ENCODE data around the gene USH1G. TPM values are rescaled to one million over a fixed set of nuclear protein-coding genes. Genes with fewer than 3 reads are reported as not detected.

USH1G gene
- total RNA-seq, 1 donor from 2014 or later = 0.41 TPM

DNA sequence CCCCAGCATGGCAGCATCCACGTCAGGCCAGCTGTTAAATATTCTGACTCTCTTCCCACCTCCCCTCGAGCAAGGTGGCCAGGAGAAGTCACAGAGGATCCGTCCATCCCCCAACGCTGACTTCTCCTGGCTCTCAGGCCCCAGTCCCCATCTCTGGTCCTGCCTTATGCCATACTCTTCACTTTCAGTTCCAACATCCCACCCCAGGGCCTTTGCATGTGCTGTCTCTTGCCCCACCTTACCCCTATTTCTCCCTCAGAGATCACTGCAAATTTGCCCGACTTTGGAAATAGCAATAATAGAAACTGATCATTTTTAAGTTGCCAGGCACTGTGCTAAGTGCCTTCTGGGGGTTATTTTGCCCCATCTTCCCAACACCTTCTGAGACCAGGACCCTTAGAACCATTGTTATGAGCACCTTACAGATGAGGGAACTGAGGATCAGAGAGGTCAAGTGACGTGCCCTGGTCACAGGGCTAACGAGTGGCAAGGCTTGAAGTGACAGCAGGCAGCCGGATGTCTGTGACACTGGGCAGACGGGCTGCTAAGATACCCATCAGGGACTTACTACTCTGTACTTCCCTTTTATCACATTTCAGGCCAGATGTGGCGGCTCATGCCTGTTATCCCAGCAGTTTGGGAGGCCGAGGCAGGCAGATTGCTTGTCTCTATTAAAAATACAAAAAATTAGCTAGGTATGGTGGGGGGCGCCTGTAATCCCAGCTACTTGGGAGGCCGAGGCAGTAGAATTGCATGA, 31.8 kb upstream of the USH1G start:
- FAIRE-seq (no peak), DNase-seq (ENCODE audit: low spot score in 2 of 2) (no peak)

DNA sequence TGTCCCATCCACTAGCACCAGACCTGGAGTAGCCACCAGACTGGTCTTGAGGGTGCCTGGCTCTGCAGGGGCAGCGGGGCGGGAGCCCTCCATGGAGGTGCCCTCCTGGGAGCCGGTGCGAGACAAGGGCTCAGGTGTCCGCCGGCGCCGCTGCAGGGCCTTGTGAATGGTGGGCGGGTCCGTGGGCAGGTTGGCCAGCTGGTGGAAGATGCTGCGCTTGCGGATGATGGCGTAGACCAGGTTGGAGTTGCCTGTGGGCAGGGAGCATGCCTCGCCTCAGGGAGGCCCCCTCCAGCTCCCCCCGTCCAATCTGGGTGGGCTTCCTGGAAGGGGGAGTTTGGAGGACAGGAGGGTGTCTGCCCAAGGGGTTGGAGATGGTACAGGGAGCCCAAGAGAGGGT, 31.1 kb upstream of the USH1G start:
- no peak for FAIRE-seq
- DNase-seq (ENCODE audit: low spot score in 2 of 2) = no peak

DNA sequence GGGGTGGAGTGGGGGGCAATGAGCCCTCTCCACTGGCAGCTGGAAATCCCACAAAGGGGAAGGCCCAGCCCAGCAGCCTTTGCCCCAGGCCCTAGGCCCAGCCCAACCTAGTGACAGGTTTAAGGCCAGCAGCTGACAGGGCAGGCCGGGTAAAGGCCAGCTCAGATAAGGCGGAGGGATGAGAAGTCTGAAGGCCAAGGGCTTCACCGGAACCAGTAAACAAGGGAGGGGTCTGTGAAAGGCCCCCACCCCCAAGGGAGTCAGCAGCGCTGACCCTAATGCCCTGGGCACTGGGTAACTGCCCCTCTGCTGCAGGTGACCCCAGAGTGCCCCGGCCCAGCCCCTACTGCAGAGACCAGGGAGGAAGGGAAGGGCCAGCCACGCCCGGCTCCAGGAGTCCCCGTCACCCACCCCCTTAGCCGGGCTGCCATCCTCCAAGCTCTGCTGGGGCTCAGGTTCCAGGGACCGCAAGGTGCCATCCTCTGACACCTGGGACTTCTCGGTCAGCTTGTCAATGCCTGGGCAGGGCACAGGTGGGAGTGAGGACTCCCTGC, 30.2 kb upstream of the USH1G start:
- FAIRE-seq (no peak), DNase-seq (ENCODE audit: low spot score in 2 of 2) (no peak)

DNA sequence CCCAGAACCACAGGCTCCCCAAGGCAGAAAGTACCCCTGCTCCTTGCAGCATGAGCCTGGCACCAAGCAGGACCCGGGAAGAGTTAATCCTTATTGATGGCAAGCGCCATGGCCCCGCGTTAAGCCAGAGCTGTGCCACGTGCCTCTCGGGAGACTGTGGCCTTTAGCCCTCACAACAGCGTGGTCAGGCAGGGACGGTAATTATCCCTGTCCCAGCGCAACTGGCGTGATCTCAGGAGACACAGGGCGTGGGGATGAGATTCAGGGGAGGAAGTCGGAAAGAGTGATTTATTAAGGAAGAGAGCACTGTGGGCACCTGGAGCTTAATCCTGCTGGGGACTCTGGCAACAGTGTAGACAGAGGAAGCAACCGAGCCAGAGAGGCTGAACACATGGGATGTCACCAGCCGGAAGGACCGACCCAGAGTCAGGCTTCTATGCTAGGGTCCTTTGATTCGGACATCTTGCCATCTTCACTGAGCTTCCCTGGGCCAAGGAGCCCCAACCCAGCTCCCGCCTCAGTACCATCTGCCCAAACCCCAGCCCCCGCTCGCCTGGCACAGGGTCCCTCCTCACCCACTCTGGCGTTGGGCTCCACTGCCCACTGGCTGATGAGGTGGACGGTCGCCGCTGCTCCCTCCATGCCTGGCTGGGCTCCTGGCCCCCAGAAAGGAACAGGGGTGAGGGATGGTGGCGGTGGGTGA, 29.5 kb upstream of the USH1G start:
- no peak for DNase-seq (ENCODE audit: low spot score in 2 of 2)
- no peak for FAIRE-seq

GRCh38 chr17:74951680-74952421, 28.8 kb upstream of the USH1G start:
- FAIRE-seq = no peak
- no peak for DNase-seq (ENCODE audit: low spot score in 2 of 2)

- DNase-seq (ENCODE audit: low spot score in 2 of 2) (no peak), FAIRE-seq (no peak)
These were observed 28.0 kb upstream of the USH1G start for GRCh38 chr17:74951065-74951464.

DNA sequence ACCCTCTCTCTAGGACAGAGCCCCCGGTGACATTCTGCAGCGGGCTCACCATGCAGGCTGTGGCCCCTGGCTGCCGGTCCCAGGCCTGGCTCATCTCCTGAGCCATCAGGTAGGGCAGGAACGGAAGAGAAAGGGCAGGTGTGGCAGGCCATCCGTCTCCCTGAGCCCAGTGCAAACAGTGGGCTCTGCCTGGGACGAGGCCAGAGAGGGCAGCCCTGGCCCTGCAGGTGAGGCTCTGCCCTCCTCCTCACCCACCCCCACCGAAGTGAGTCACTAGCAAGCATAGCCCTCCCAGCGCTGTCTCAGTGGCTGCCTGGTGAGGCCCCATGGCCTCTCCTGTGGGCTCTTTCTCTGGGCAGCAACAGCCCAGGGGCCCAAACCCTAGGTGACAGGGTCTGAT, 27.2 kb upstream of the USH1G start:
- no peak for FAIRE-seq
- DNase-seq (ENCODE audit: low spot score in 2 of 2) = no peak

- DNase-seq (ENCODE audit: low spot score in 2 of 2) (no peak), FAIRE-seq (no peak)
These were observed 26.5 kb upstream of the USH1G start for GRCh38 chr17:74949455-74950115.

GRCh38 chr17:74947041-74947754, 24.1 kb upstream of the USH1G start:
- FAIRE-seq = no peak
- no peak for DNase-seq (ENCODE audit: low spot score in 2 of 2)

DNA sequence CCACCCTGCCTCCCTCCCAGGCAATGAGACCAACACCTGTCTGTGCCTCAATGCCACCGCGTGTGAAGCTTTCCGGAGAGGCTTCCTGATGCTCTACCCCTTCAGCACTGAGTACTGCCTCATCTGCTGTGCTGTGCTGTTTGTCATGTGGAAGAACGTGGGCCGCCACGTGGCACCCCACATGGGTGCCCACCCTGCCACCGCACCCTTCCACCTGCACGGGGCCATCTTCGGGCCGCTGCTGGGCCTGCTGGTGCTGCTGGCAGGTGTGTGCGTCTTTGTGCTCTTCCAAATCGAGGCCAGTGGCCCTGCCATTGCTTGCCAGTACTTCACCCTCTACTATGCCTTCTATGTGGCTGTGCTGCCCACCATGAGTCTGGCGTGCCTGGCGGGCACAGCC, 23.6 kb upstream of the USH1G start:
- no peak for FAIRE-seq
- DNase-seq (ENCODE audit: low spot score in 2 of 2) = no peak

GRCh38 chr17:74945543-74945942, 22.5 kb upstream of the USH1G start:
- DNase-seq (ENCODE audit: low spot score in 2 of 2) = no peak
- FAIRE-seq = no peak

- DNase-seq (ENCODE audit: low spot score in 2 of 2) (no peak), FAIRE-seq (no peak)
These were observed 20.9 kb upstream of the USH1G start for GRCh38 chr17:74943808-74944522.

DNA sequence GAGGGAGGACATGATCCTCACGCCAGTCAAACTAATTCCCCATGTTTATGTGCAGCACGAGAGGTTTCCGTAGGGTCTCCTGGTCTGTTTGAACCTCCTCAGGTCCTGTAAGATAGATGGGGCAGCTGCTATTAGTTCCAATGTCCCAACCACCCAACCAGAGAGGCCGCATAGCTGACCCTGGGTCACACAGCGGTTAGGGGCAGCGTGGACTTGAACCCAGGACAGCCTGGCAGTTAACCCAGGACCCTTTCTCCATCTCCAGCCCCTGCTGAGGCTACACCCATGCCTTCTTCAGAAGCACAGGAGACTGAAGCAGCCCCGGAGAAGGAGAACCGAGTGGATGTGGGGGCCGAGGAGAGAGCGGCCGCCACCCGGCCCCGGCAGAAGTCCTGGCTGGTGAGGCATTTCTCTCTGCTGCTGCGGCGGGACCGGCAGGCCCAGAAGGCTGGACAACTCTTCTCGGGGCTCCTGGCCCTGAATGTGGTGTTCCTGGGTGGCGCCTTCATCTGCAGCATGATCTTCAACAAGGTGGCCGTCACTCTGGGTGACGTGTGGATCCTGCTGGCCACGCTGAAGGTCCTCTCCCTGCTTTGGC, 18.2 kb upstream of the USH1G start:
- no peak for DNase-seq (ENCODE audit: low spot score in 2 of 2)
- no peak for FAIRE-seq

DNA sequence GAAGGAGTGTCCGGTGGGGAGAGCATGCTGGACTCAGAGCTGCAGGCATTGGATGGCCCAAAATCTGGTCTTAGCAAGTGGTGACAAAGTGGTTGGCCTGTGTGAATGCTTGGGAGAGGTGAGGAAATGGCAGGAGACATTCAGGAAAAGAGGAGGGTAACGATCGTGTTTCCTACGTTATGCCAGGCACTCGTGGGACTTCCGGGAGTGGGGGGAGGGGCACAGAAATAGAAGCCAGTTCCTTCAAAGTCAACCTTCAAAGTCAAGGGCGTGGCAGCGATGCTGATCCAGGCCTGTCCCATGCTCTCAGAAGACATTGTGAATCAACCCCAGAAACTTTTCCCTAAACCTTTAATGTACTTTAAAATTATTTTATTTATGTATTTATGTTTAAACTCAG, 16.5 kb upstream of the USH1G start:
- no peak for FAIRE-seq
- no peak for DNase-seq (ENCODE audit: low spot score in 2 of 2)

DNA sequence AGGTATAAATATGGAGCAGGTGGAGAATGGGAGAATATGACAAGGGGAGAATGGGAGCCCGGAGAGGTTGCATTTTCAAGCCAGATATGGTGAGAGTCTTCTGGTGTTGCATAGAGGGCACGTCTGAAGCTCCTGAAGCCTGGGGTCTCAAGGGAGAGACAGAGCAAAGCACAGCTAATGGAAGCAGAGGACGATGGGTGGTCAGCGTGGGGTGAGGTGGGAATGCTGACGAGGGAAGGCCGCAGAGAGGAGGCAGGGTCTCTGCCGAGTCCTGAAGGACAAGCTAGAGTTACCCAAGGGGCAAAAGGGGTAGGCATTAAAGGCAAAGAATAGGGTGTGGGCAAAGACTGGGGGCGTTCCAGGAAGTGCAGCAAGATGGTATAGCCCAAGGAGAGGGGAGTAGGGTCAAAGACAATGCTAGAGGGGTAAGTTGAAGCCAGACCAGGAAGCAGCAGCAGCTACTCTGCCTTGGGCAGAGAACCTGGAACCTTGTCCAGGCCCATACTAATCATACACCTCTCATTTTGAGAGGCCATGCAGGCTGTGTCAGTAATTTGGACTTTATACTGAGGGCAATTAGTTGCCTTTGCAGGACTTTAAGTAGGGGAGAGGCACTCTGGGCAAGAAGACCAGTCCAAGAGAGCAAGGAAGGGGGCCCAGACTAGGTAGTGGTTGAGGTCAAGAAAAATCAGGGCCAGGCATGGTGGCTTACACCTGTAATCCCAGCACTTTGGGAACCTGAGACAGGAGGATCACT, 15.3 kb upstream of the USH1G start:
- no peak for FAIRE-seq
- DNase-seq (ENCODE audit: low spot score in 2 of 2) = no peak

DNA sequence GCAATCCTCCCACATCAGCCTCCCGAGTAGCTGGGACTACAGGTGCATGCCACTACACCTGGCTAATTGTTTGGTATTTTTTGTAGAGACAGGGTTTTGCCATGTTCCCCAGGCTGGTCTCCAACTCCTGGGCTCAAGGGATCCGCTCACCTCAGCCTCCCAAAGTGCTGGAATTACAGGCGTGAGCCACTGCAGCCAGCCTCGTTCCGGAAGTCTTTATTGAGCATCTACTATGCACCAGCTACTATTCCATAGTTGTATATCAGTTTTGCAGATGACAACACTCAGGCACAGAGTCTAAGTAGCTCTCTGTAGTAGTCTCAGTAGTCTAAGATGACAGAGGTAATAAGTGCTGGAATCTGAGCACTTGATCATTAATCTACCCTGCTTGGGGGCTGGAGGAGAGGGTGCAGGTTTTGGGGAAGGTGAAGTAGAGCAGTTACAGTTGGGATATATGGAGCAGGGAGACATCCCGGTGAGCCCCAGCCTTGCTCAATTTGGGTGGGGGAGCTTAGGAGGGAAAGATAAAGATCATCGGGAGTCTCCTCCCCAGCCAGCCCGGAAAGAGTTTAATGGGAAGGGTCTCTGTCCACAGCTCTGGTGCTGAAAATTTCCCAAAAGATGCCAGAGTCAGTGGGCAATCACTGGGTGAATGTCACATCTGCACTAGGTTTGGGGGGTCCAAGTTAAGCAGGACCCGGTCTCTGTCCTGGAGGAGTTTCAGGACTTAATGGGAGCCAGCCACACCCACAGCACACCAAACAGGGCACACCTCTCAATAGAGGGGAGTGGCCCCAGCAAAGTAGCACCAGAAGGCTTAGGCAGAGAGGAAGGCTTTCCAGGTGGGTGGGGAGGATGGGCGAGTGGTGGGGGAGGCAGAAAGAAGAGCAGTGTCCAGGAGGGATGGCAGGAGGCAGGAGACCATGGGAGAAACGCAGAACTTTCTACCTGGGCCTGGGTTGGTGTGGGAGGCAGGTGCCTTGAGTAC, 14.3 kb upstream of the USH1G start:
- FAIRE-seq = no peak
- DNase-seq (ENCODE audit: low spot score in 2 of 2) = no peak

GRCh38 chr17:74936470-74936799, 13.4 kb upstream of the USH1G start:
- FAIRE-seq (no peak), DNase-seq (ENCODE audit: low spot score in 2 of 2) (no peak)
